K562 (cell line): ENCODE results near the gene SLC22A4. TPM values are rescaled to one million over a fixed set of nuclear protein-coding genes. Genes with fewer than 3 reads are reported as not detected.

ENCODE experiments used
- GATAD2B ChIP-seq: fragments of 450-650 bp; IDR thresholded peaks from 2 replicates; pipeline ENCODE4 v1.6.1; 2017; ENCODE audit warnings: mild to moderate bottlenecking, borderline replicate concordance
- NCOA2 ChIP-seq, 2 experiments: fragments of 450-650 bp; IDR thresholded peaks; 2 replicates each; pipeline ENCODE4 v1.6.1; 2018; ENCODE audit warnings: mild to moderate bottlenecking in 2 of 2, moderate library complexity in 1 of 2; ENCODE audit not compliant: partially characterized antibody in 2 of 2
- NFRKB ChIP-seq: fragments of 450-650 bp; IDR thresholded peaks from 2 replicates; pipeline ENCODE4 v1.6.1; 2016; ENCODE audit warnings: low read depth
- RBM25 ChIP-seq: fragments of 200-400 bp; formaldehyde crosslinking; IDR thresholded peaks from 2 replicates; pipeline ENCODE4 v1.6.1; 2018; ENCODE audit warnings: low read length, low read depth, moderate library complexity; ENCODE audit not compliant: severe bottlenecking
- RFX5 ChIP-seq: IDR thresholded peaks from 2 replicates; pipeline ENCODE4 v1.6.1; 2011; ENCODE audit warnings: low read depth, mild to moderate bottlenecking, improper control_type of control experiment, low read length
- SMAD4 ChIP-seq: fragments of 250-450 bp; sonication (Bioruptor Pico); conservative IDR thresholded peaks from 2 replicates; pipeline ENCODE4 v1.8.0; 2021; ENCODE audit warnings: inconsistent platforms, mild to moderate bottlenecking, moderate library complexity
- TCF7 ChIP-seq: sonication (generic); IDR thresholded peaks from 2 replicates; pipeline ENCODE4 v1.6.1; 2016; ENCODE audit warnings: antibody characterized with exemption, borderline replicate concordance
- THAP12 ChIP-seq: fragments of 250-450 bp; sonication (Bioruptor Pico); IDR thresholded peaks from 2 replicates; pipeline ENCODE4 v1.9.0; 2021; ENCODE audit warnings: mild to moderate bottlenecking, inconsistent platforms
- ZBTB43 ChIP-seq: sonication (generic); formaldehyde crosslinking; IDR thresholded peaks from 2 replicates; pipeline ENCODE4 v1.8.0; 2023; ENCODE audit warnings: mild to moderate bottlenecking, missing genetic modification reagents
- ZNF175 ChIP-seq: fragments of 200-800 bp; sonication (Bioruptor generic); IDR thresholded peaks from 2 replicates; pipeline ENCODE4 v1.6.1; 2016; ENCODE audit warnings: low read depth, mild to moderate bottlenecking, missing genetic modification characterization, missing compliant biosample characterization
- polyA plus RNA-seq, 8 experiments: library from polyadenylated mRNA; depleted of rRNA in 4 of 8; stranded (reverse) in 5 of 8; unstranded in 3 of 8; fragments of >200 nt; fragmentation: Nextera tagmentation in 2 of 8; fragmentation: Illumina TruSeq in 1 of 8; extraction: Ambion mirVana in 2 of 8; extraction: Trizol in 1 of 8; gene quantifications; 2 replicates each; pipeline versions ENCODE4 v1.2.1 to v1.2.3, GENCODE V29; 2011 to 2014; ENCODE audit warnings: inconsistent platforms in 1 of 8, missing spikeins in 1 of 8
- total RNA-seq, 7 experiments: library from RNA; depleted of rRNA in 6 of 7; stranded (reverse); fragments of >200 nt in 6 of 7; fragmentation: Illumina TruSeq in 2 of 7; extraction: Trizol in 2 of 7; gene quantifications; 2 replicates each; pipeline versions ENCODE4 v1.2.1 to v1.2.3, GENCODE V29; 2011 to 2021; ENCODE audit warnings: low replicate concordance in 1 of 7
- TF ChIP-seq, protein P1 (sequence below): fragments of 450-650 bp; IDR thresholded peaks from 2 replicates; pipeline ENCODE4 v1.7.0; 2016; ENCODE audit warnings: borderline replicate concordance
- TF ChIP-seq, protein P2 (sequence below): sonication (generic); formaldehyde crosslinking; IDR thresholded peaks from 2 replicates; pipeline ENCODE4 v1.8.0; 2022; ENCODE audit warnings: mild to moderate bottlenecking, missing genetic modification reagents
- TF ChIP-seq, protein P3 (sequence below): sonication (generic); formaldehyde crosslinking; IDR thresholded peaks from 2 replicates; pipeline ENCODE4 v1.8.0; 2022; ENCODE audit warnings: mild to moderate bottlenecking, missing genetic modification reagents, borderline replicate concordance

SLC22A4 gene
- total and polyA plus RNA-seq, 9 of the 15 experiments (the other 6 are each of a cell fraction or from before 2014, with no cell fraction given), result 2.7 to 9.5 (median 6.2) TPM

- TF ChIP-seq ZNF175 (CRISPR knock-in tag), result 0 out of 2 replicates have a peak, but pooled peaks have one; percentile 60
- TF ChIP-seq GATAD2B, result peak; percentile 21; the same call in 1 of the 2 replicates
- peak; percentile 16; the same call in 1 of the 2 replicates for TF ChIP-seq SMAD4 (CRISPR knock-in tag)
- no peak for TF ChIP-seq THAP12
- TF ChIP-seq ZBTB43, result no peak; the same call in 1 of the 2 replicates
- TF ChIP-seq, protein P1, sequence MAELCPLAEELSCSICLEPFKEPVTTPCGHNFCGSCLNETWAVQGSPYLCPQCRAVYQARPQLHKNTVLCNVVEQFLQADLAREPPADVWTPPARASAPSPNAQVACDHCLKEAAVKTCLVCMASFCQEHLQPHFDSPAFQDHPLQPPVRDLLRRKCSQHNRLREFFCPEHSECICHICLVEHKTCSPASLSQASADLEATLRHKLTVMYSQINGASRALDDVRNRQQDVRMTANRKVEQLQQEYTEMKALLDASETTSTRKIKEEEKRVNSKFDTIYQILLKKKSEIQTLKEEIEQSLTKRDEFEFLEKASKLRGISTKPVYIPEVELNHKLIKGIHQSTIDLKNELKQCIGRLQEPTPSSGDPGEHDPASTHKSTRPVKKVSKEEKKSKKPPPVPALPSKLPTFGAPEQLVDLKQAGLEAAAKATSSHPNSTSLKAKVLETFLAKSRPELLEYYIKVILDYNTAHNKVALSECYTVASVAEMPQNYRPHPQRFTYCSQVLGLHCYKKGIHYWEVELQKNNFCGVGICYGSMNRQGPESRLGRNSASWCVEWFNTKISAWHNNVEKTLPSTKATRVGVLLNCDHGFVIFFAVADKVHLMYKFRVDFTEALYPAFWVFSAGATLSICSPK, result no peak
- TF ChIP-seq NCOA2 (IDR thresholded peaks at IDR 0.05; ENCODE audit: partially characterized antibody in 2 of 2), result no peak
- TF ChIP-seq RFX5, result no peak
- TF ChIP-seq, protein P2, sequence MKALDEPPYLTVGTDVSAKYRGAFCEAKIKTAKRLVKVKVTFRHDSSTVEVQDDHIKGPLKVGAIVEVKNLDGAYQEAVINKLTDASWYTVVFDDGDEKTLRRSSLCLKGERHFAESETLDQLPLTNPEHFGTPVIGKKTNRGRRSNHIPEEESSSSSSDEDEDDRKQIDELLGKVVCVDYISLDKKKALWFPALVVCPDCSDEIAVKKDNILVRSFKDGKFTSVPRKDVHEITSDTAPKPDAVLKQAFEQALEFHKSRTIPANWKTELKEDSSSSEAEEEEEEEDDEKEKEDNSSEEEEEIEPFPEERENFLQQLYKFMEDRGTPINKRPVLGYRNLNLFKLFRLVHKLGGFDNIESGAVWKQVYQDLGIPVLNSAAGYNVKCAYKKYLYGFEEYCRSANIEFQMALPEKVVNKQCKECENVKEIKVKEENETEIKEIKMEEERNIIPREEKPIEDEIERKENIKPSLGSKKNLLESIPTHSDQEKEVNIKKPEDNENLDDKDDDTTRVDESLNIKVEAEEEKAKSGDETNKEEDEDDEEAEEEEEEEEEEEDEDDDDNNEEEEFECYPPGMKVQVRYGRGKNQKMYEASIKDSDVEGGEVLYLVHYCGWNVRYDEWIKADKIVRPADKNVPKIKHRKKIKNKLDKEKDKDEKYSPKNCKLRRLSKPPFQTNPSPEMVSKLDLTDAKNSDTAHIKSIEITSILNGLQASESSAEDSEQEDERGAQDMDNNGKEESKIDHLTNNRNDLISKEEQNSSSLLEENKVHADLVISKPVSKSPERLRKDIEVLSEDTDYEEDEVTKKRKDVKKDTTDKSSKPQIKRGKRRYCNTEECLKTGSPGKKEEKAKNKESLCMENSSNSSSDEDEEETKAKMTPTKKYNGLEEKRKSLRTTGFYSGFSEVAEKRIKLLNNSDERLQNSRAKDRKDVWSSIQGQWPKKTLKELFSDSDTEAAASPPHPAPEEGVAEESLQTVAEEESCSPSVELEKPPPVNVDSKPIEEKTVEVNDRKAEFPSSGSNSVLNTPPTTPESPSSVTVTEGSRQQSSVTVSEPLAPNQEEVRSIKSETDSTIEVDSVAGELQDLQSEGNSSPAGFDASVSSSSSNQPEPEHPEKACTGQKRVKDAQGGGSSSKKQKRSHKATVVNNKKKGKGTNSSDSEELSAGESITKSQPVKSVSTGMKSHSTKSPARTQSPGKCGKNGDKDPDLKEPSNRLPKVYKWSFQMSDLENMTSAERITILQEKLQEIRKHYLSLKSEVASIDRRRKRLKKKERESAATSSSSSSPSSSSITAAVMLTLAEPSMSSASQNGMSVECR (CRISPR knock-in tag), result peak; percentile 73
- TF ChIP-seq, protein P3, sequence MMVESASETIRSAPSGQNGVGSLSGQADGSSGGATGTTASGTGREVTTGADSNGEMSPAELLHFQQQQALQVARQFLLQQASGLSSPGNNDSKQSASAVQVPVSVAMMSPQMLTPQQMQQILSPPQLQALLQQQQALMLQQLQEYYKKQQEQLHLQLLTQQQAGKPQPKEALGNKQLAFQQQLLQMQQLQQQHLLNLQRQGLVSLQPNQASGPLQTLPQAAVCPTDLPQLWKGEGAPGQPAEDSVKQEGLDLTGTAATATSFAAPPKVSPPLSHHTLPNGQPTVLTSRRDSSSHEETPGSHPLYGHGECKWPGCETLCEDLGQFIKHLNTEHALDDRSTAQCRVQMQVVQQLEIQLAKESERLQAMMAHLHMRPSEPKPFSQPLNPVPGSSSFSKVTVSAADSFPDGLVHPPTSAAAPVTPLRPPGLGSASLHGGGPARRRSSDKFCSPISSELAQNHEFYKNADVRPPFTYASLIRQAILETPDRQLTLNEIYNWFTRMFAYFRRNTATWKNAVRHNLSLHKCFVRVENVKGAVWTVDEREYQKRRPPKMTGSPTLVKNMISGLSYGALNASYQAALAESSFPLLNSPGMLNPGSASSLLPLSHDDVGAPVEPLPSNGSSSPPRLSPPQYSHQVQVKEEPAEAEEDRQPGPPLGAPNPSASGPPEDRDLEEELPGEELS, result 0 out of 2 replicates have a peak, but pooled peaks have one; percentile 77
- no peak for TF ChIP-seq NFRKB
- no peak for TF ChIP-seq TCF7
- no peak for TF ChIP-seq RBM25
Measured at GRCh38 chr5:132293992-132294727, at the start of gene SLC22A4 (continued).
